A549 (cell line): ENCODE data around the gene TBX1. TPM values are rescaled to one million over a fixed set of nuclear protein-coding genes. Genes with fewer than 3 reads are reported as not detected.

Experiments used
- ATAC-seq, 2 experiments: fragments of 200-7000 bp in 1 of 2; fragments of >200 bp in 1 of 2; cut with Nextera tagmentation in 1 of 2; cut with Tn5 transposase in 1 of 2; 3 replicates each; pipeline versions ENCODE4 v1.8.0 to v1.9.1; 2018 to 2020; ENCODE audit warnings: mild to moderate bottlenecking in 1 of 2, moderate library complexity in 1 of 2
- CTCF ChIA-PET: fragments of 300-600 bp; sonication (Branson Sonifier 250); formaldehyde crosslinking; extraction: SDS; loops from one replicate; lab custom pipeline; 2021; ENCODE audit warnings: antibody characterized with exemption, inconsistent platforms; lab: Yijun Ruan, JAX
- POLR2A ChIA-PET: fragments of 350-600 bp; formaldehyde crosslinking; extraction: SDS; loops from one replicate; lab custom pipeline; 2021; ENCODE audit warnings: antibody characterized with exemption, inconsistent platforms; lab: Yijun Ruan, JAX
- DNase-seq, 2 experiments: peaks; one replicate each; pipeline versions ENCODE4 v3.0.0 to v3.0.0-alpha.2; 2011 to 2016; ENCODE audit warnings: low read depth in 1 of 2, low spot score in 1 of 2
- FAIRE-seq: peaks from 2 replicates; lab custom pipeline; 2011; peaks lifted over from hg19 to GRCh38; lab: Jason Lieb, UNC
- H3K27ac ChIP-seq, 2 experiments: fragments of >200 bp; sonication (Bioruptor Twin); formaldehyde crosslinking; 3 replicates each; pipeline ENCODE4 v1.5.1; 2016 to 2017
- H3K4me1 ChIP-seq: fragments of >200 bp; sonication (Bioruptor Twin); formaldehyde crosslinking; 3 replicates; pipeline ENCODE4 v1.6.1; 2016
- H3K4me2 ChIP-seq: fragments of >200 bp; sonication (Bioruptor Twin); formaldehyde crosslinking; 3 replicates; pipeline ENCODE4 v1.6.1; 2016
- H3K4me3 ChIP-seq: fragments of >200 bp; sonication (Bioruptor Twin); formaldehyde crosslinking; 3 replicates; pipeline ENCODE4 v1.5.1; 2016
- H3K9me3 ChIP-seq: fragments of >200 bp; sonication (Bioruptor Twin); formaldehyde crosslinking; 3 replicates; pipeline ENCODE4 v1.6.1; 2016
- BHLHE40 ChIP-seq: IDR thresholded peaks from 2 replicates; pipeline ENCODE4 v1.6.1; 2012; ENCODE audit warnings: low read depth, low read length, inconsistent platforms
- CBX2 ChIP-seq: fragments of 200-600 bp; sonication (generic); IDR thresholded peaks from 2 replicates; pipeline ENCODE4 v1.6.1; 2016; ENCODE audit warnings: low read depth, mild to moderate bottlenecking, borderline replicate concordance
- CTCF ChIP-seq: fragments of >200 bp; sonication (Bioruptor Twin); formaldehyde crosslinking; IDR thresholded peaks from 3 replicates; pipeline ENCODE4 v1.5.1; 2016
- ESRRA ChIP-seq: fragments of 150-350 bp; IDR thresholded peaks from 2 replicates; pipeline ENCODE4 v1.6.1; 2014; ENCODE audit warnings: mild to moderate bottlenecking, low read length, borderline replicate concordance
- FOSB ChIP-seq: fragments of 250-450 bp; sonication (Bioruptor Pico); IDR thresholded peaks from 2 replicates; pipeline ENCODE4 v1.5.0; 2020; ENCODE audit warnings: mild to moderate bottlenecking, moderate library complexity
- HOXA7 ChIP-seq: fragments of 250-450 bp; sonication (Bioruptor Pico); IDR thresholded peaks from 2 replicates; pipeline ENCODE4 v1.5.0; 2020; ENCODE audit warnings: mild to moderate bottlenecking, moderate library complexity
- HOXB5 ChIP-seq: fragments of 250-450 bp; sonication (Bioruptor Pico); IDR thresholded peaks from 2 replicates; pipeline ENCODE4 v1.5.0; 2020; ENCODE audit warnings: mild to moderate bottlenecking, moderate library complexity
- JUN ChIP-seq, 2 experiments: fragments of >200 bp; sonication (Bioruptor Twin); formaldehyde crosslinking; IDR thresholded peaks; 2 replicates in 1 of 2; 3 replicates in 1 of 2; pipeline ENCODE4 v1.6.1; 2016 to 2017
- KDM1A ChIP-seq: fragments of 200-600 bp; sonication (generic); IDR thresholded peaks from 2 replicates; pipeline ENCODE4 v1.6.1; 2016; ENCODE audit warnings: low read depth, mild to moderate bottlenecking
- NR3C1 ChIP-seq: fragments of >200 bp; sonication (Bioruptor Twin); formaldehyde crosslinking; IDR thresholded peaks from 3 replicates; pipeline ENCODE4 v1.6.1; 2017
- PHF8 ChIP-seq: fragments of 200-600 bp; sonication (generic); IDR thresholded peaks from 2 replicates; pipeline ENCODE4 v1.6.1; 2016; ENCODE audit warnings: low read depth, mild to moderate bottlenecking, antibody characterized with exemption, moderate library complexity, borderline replicate concordance
- RAD21 ChIP-seq, 2 experiments: fragments of >200 bp in 1 of 2; sonication (Bioruptor Twin) in 1 of 2; formaldehyde crosslinking in 1 of 2; IDR thresholded peaks in 1 of 2; conservative IDR thresholded peaks in 1 of 2; 2 replicates in 1 of 2; 3 replicates in 1 of 2; pipeline ENCODE4 v1.6.1; 2012 to 2018; ENCODE audit warnings: inconsistent platforms in 1 of 2
- RNF2 ChIP-seq: fragments of 200-600 bp; sonication (generic); IDR thresholded peaks from 2 replicates; pipeline ENCODE4 v1.6.1; 2016; ENCODE audit warnings: low read depth, mild to moderate bottlenecking, antibody characterized with exemption, moderate library complexity, borderline replicate concordance
- WGBS: methylation state at CpG from one replicate; pipeline ENCODE4 v1.1.6; 2017; ENCODE audit errors: missing lambda C conversion rate; 5-methylcytosine and 5-hydroxymethylcytosine counted together
- polyA plus RNA-seq, 4 experiments: library from polyadenylated mRNA; depleted of rRNA in 3 of 4; stranded (reverse); fragments of >200 nt; fragmentation: RNase III in 1 of 4; extraction: RNeasy Plus Mini Kit Qiagen cat#74134 plus additional on column Dnase treatment in 1 of 4; gene quantifications; 2 replicates in 3 of 4; 3 replicates in 1 of 4; pipeline ENCODE4 v1.2.3, GENCODE V29; 2011 to 2017
- TF ChIP-seq, protein P1 (sequence below): fragments of 200-600 bp; sonication (generic); IDR thresholded peaks from 2 replicates; pipeline ENCODE4 v1.6.1; 2016; ENCODE audit warnings: antibody characterized with exemption, mild to moderate bottlenecking, moderate library complexity

Gene TBX1
- polyA plus RNA-seq, 2 of the 4 experiments (the other 2 are of a cell fraction): 0.30 to 2.8 TPM

GRCh38 chr22:19810381-19811201 lies 50.0 kb downstream of the TBX1 start:
- H3K9me3 ChIP-seq: no peaks in the 10 kb centered on the region
- H3K4me2 ChIP-seq: no peak overlapping the region
- ChIA-PET POLR2A (no interaction called here), CTCF (interaction anchor here (1.6 to 3.5 kb wide), 2 partner anchors 80 to 100 kb away, joined by 4 to 11 read pairs; no protein-coding TSS in a partner anchor)
- H3K4me1 ChIP-seq: peaks cover 15% of the 10 kb centered on the region
- DNase-seq (no peak), FAIRE-seq (no peak), ATAC-seq (no peak)
- H3K4me3 ChIP-seq: no peak overlapping the region
- TF ChIP-seq RNF2 (no peak), CTCF (no peak), FOSB (CRISPR knock-in tag) (no peak), JUN (IDR thresholded peaks at IDR 0.05) (no peak), KDM1A (no peak), PHF8 (no peak), HOXA7 (CRISPR knock-in tag) (no peak), ESRRA (no peak), CBX2 (no peak), HOXB5 (CRISPR knock-in tag) (no peak), BHLHE40 (no peak), RAD21 (conservative IDR thresholded peaks at IDR 0.05 in 1 of 2, IDR thresholded peaks at IDR 0.05 in 1 of 2) (no peak)
- H3K27ac ChIP-seq: no peak overlapping the region
- 91% methylated on average over 22 of the region's 23 CpGs for WGBS

DNA sequence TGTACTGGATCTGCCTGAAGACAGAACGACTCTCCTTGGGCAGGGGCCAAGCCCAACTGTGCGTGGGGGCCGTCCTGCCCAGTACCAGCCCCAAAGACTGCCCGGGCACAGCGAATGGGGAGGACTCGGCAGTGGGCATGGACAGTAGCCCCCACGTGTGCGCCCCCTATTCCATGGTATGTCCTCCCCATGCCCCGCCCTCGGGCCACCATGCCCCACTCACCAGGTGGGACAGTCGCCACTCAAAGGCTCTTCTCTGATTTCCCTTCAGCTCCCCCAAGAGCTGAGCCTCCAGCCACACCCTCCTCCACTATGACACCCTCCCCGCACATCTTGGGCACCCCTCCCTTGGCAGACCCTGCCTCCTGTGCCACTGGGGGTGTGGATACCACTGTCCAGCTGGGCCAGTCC lies 50.6 kb downstream of the TBX1 start:
- no peak overlapping the region for H3K4me3 ChIP-seq
- ChIA-PET POLR2A (no interaction called here), CTCF (interaction anchor here (0.6 to 1.6 kb wide), 2 partner anchors 27 to 99 kb away, joined by 3 to 4 read pairs; no protein-coding TSS in a partner anchor)
- H3K27ac ChIP-seq: no peak overlapping the region
- no peak for ATAC-seq
- 89% methylated on average over 10 of the region's 12 CpGs for WGBS
- no peak for DNase-seq
- FAIRE-seq: no peak
- H3K4me2 ChIP-seq: no peak overlapping the region
- peaks cover 10% of the 10 kb centered on the region for H3K4me1 ChIP-seq
- TF ChIP-seq, protein P1, sequence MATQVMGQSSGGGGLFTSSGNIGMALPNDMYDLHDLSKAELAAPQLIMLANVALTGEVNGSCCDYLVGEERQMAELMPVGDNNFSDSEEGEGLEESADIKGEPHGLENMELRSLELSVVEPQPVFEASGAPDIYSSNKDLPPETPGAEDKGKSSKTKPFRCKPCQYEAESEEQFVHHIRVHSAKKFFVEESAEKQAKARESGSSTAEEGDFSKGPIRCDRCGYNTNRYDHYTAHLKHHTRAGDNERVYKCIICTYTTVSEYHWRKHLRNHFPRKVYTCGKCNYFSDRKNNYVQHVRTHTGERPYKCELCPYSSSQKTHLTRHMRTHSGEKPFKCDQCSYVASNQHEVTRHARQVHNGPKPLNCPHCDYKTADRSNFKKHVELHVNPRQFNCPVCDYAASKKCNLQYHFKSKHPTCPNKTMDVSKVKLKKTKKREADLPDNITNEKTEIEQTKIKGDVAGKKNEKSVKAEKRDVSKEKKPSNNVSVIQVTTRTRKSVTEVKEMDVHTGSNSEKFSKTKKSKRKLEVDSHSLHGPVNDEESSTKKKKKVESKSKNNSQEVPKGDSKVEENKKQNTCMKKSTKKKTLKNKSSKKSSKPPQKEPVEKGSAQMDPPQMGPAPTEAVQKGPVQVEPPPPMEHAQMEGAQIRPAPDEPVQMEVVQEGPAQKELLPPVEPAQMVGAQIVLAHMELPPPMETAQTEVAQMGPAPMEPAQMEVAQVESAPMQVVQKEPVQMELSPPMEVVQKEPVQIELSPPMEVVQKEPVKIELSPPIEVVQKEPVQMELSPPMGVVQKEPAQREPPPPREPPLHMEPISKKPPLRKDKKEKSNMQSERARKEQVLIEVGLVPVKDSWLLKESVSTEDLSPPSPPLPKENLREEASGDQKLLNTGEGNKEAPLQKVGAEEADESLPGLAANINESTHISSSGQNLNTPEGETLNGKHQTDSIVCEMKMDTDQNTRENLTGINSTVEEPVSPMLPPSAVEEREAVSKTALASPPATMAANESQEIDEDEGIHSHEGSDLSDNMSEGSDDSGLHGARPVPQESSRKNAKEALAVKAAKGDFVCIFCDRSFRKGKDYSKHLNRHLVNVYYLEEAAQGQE: no peak
- TF ChIP-seq NR3C1 (no peak), RAD21 (conservative IDR thresholded peaks at IDR 0.05 in 1 of 2, IDR thresholded peaks at IDR 0.05 in 1 of 2) (no peak), HOXA7 (CRISPR knock-in tag) (no peak)
- H3K9me3 ChIP-seq: no peaks in the 10 kb centered on the region
